Body of pancreas (tissue), 4 donors: ENCODE data around the gene GAB4.

Experiments
- CTCF ChIP-seq, 7 experiments: fragments of 450-650 bp in 4 of 7; fragments of 200-600 bp in 3 of 7; sonication (generic) in 3 of 7; IDR thresholded peaks; one replicate each; pipeline ENCODE4 v1.5.1; 2016 to 2019; ENCODE audit warnings: antibody characterized with exemption in 7 of 7
- POLR2A ChIP-seq, 3 donors: fragments of 450-650 bp; IDR thresholded peaks; one replicate each; pipeline ENCODE4 v1.6.1; 2016; ENCODE audit warnings: antibody characterized with exemption in 3 of 3, mild to moderate bottlenecking in 2 of 3

GRCh38 chr22:16925407-16925966 is 82.5 kb downstream of the GAB4 start:
- TF ChIP-seq CTCF (IDR thresholded peaks at IDR 0.05) = no peak
- TF ChIP-seq POLR2A (IDR thresholded peaks at IDR 0.05) = no peak
